Activated T-cell treated with anti-CD3 and anti-CD28 coated beads for 48 hours (primary cell): Measurements from ENCODE around the gene TLR8.

ENCODE experiments used
- DNase-seq: peaks from one replicate; pipeline ENCODE4 v3.0.0-alpha.2; 2020; ENCODE audit warnings: low read depth

TLR8 gene

DNA sequence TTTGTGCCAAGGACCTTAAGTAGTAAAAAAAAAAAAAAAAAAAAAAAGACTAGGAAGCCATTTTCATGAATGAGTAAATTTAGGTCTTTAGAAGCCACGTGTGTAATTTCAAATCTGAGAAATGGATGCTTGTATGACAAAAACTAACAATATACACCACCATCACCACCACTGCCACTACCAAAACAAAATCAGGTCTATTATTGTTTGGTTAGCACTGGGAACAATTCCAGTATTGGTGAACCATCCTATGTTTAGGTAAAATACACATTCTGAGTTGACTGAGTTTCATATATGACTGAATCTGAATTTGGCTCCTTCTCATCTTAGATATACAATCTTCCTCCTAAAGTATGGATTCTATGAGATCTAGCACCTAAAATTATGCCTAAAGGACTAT lies 59.7 kb downstream of the TLR8 start:
- no peak for DNase-seq

DNA sequence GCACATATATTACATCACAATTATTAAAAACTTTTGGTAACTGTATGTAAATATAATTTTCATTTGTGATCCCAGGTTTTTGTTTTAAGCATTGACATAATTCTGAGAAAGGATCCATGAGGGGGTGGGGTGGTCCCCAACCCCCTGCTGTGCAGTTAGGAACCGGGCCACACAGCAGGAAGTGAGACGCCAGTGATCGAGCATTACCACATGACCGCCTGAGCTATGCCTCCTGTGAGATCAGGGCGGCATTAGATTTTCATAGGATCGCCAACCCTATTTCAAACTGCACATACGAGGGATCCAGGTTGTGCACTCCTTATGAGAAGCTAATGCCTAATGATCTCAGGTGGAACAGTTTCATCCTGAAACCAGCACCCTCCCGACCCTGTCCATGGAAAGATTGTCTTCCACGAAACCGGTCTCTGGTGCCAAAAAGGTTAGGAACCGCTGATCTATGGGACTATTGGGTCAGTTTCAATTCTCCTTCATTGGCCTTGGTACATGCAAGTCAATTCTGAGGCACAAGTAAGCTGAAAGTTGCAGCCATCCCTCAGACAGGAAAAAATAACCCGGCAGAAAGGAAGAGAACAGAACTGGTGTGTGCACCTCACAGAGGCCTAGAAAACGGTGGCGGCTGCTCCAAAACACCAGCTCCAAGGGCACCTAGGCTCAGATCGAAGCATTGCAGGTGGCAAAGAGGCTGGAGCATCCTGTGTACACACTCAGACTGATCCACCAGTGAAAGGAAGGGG lies 61.5 kb downstream of the TLR8 start:
- no peak for DNase-seq

DNA sequence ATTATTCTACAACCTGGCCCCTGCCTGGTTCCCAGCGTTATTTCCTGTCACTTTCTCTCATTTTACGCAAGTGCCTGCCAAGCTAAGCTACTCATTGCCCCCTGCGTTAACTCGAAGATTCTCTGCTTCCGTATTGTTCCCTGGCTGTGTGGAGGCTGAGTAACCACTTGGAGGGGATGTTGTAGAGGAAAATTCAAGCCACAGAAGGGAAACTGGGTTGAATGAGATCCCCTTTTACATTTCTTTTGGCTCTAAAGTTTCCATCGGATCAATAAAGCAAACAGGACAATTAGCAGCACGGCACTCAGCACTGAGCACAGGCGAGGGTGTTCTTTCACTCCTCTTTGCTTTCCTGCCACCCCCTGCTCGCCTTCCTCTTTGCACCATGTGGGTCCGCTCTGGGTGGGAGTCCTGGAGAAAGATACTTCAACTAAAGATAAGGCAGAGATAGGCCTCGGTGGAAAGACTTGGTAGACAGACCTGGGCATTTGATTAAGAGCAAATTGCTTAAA lies 64.3 kb downstream of the TLR8 start:
- DNase-seq = no peak

DNA sequence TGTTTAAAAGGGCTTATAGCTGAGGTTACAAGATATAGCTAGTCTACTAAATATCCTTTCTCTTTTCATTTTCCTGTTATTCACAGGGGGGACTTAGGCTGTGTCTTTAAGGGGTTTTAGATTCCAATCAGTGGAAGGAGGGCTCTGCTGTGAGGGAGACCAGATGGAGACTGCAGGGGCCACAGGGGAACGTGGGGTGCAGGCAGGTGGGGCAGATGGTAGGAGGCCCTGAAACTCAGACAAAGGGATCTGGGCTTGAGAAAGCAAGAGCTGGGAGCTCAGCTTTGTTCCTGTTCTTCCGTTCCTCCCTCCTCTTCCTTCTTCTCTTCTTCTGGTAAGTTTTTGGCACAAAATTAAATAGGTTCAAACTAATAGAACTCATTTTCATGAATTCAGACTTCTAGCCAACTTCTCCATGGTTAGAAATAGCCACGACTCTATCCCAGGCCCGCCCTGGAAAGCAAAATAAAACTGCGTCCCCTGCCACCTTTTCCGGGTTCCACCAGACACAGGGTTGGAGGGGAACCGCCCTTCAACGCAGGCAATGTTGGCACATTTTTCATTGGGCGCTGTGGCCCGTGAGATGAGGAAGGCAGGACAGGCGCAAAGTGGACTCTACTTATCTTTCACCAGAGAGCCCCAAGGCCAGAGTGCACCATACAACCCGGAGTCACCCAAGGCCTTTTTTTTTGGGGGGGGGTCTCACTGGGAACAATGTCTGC lies 65.0 kb downstream of the TLR8 start:
- DNase-seq = no peak

DNA sequence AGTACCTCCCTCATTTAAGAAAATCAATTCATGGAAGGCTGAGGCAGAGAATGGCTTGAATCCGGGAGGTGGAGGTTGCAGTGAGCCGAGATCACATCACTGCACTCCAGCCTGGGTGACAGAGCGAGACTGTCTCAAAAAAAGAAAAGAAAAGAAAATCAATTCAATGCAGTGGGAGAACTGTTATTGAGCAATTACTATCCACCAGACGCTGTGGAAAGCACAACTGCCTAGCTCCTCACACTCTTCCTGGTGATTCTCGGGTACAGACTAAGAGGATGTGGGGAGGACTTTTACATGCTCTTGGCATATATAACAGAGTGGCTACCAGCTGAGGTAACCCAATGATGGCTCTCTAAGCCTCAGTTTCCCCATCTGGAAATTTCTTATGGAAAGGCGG lies 65.8 kb downstream of the TLR8 start:
- DNase-seq = no peak
